Activated T-cell treated with anti-CD3 and anti-CD28 coated beads for 4 hours (primary cell): ENCODE data around the gene OR2A1.
"Not testable (repeated sequence)": the region's sequence is repeated elsewhere in the genome, so short reads cannot be mapped to it uniquely, and the experiment has no call there.

Experiments used
- DNase-seq: peaks from one replicate; pipeline ENCODE4 v3.0.0-alpha.2; 2020

The OR2A1 gene

GRCh38 chr7:144311872-144312469 is at the start of gene OR2A1:
Gene OR2A1, plus strand, starts transcription at chr7:144312419. Its CDS starts 5,706 bp downstream, at chr7:144318125.
- not testable (repeated sequence) for DNase-seq

GRCh38 chr7:144264692-144265091 is 47.5 kb upstream of the OR2A1 start, which contains the start of gene OR2A7:
Gene OR2A7, minus strand, starts transcription at chr7:144264792. Its CDS starts 5,164 bp downstream, at chr7:144259628.
- not testable (repeated sequence) for DNase-seq

DNA sequence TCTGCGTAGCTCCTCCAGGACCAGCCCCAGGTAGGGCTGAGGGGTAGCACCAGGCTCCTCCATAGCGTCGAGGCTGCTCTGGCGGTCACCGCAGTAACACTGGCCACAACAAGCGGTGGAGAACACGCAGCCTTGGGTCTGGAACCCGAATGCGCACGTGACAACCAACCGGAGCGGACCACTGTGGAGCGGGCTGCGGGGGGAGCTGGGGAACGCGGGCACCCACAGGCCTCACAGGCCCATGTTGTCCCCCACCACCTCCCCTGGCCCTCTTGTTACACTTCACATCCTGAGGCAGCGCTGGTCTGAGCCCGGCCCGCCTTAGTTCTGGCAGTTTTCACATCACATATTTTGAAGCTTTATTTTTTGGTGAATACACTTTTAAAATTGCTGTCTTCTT is 43.0 kb upstream of the OR2A1 start, which contains the start of gene CTAGE8:
Gene CTAGE8 (minus strand): TSS at position 101 of the 400 bp plus-strand sequence. CDS start 38 bp downstream, at position 63.
- DNase-seq: not testable (repeated sequence)

DNA sequence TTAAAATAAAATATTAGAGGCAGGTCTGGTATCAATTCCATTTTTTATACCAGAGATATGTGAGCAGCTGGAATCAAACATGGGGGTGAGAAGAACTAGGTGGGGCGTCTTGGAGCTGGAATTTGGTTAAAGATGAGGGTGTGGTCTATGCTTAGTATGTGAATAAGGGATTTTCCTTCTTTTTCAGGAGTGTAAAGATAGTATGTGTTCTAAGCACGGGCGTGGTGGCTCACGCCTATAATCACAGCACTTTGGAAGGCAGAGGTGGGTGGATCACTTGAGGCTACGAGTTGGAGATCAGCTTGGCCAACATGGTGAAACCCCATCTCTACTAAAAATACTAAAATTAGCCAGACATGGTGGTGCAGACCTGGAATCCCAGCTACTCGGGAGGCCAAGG is 36.9 kb upstream of the OR2A1 start:
- not testable (repeated sequence) for DNase-seq

- DNase-seq: not testable (repeated sequence)
Measured at GRCh38 chr7:144280010-144280409, 32.2 kb upstream of the OR2A1 start.

DNA sequence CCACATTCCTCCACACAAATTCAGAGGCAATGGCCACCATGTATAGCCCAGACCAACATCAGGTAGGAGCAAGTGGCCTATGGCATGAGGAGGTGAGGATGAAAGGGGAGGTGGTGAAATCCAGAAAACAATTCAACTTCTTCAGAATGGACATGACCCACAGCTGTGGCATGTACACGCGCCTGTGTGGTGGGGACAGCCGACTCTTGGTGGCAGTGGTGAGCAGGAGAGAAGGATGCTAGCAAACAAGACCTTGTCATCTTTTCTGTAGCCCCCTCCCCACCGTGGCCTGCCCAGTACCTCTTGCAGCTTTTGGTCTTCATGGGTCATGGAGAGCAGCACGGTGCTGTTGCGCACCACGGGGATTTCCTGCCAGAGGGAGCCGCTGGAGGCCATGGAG is 30.2 kb upstream of the OR2A1 start:
- not testable (repeated sequence) for DNase-seq

GRCh38 chr7:144282490-144282889 is 29.7 kb upstream of the OR2A1 start:
- not testable (repeated sequence) for DNase-seq

DNA sequence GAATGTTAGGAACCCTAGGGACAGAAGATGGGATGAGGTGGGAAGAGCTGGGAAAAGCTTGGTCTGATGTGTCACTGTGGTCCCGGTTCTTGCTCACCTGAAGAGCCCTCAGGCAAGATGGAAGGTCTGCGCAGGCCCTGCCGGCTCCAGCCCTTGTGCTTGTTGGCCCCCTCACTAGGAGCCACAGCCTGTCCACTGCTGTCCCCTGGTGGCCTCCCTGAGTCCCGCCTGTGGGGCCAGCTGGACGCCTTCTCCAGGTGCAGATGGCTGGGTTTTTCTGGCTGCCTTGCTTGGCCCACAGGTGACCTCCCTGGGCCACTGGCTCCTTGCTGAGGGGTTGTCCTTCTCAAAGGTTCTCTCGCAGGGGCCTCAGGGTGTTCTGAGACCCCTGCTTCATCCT is 28.5 kb upstream of the OR2A1 start:
- not testable (repeated sequence) for DNase-seq

GRCh38 chr7:144287171-144287784 is 24.9 kb upstream of the OR2A1 start:
- not testable (repeated sequence) for DNase-seq

- not testable (repeated sequence) for DNase-seq
Measured at GRCh38 chr7:144291607-144292006, 20.6 kb upstream of the OR2A1 start.

GRCh38 chr7:144292384-144293161 is 19.6 kb upstream of the OR2A1 start:
- DNase-seq: not testable (repeated sequence)

DNA sequence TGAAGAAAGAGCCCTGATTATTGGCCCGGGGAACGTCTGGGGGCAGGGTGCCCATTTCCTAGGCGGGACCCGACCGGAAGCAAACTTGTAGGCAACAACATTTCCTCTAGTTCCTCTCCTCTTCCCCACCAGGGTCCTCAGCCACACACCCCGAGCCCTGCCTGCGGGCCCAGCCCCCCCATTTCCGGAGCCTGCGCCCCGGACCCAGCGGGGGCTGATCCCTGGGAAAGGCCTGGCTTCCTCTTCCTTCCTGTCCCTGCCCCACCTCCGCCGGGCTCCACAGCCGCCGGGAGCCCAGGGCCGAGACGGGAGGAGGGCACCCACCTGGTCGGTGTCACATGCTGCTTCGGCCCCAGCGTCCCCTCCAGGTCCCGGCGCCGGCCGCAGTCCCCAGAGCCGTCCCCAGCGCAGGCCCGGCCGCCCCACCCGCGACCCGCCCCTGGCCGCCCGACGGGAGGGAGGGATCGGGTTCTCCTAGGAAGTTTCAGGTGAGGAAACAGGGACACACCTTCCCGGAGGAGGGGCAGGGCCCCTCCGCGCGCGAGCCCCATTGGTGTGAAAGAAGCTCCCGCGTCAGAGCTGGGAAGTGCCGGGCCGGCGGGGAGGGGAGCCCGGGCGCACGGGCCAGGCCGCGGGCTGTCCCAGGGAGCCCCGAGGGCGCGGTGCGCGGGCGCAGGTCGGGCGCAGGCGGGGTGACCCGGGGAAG is 18.3 kb upstream of the OR2A1 start:
- not testable (repeated sequence) for DNase-seq

DNA sequence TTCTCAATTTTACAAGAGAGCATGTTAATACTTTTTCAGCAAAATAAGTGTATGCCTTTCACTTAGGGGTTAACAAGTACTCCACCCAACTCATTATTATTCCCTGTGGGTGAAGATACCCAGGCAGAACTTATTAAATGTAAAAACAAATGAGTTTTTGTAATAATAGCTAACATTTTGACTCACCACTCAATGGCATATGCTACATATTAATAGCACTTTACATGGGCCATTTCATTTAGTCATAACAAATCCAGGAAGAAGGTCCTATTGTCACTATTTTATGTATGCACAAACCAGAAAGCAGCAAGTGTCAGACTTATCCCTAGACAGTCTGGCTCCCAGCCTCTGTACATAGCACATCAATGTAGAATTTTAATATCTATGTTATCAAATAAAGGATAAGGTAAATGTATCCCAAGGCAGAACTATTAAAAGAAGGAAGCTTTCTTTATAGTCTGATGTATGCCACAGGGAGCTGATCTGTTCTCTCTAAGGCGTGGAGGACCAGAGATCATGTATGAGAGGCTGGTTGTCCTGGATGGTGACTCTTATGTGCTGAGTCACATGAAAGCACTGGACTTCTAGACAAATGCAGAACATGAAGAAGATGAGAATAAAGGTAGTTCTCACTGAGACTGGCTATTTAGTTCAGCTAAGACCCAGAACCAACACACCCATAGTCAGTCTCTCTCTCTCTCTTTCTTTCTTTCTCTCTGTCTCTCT is 9.5 kb upstream of the OR2A1 start:
- DNase-seq: not testable (repeated sequence)

- not testable (repeated sequence) for DNase-seq
Measured at GRCh38 chr7:144303607-144304006, 8.6 kb upstream of the OR2A1 start.

GRCh38 chr7:144305156-144305555 is 7.1 kb upstream of the OR2A1 start:
- not testable (repeated sequence) for DNase-seq

GRCh38 chr7:144309702-144310101 is 2.5 kb upstream of the OR2A1 start:
- not testable (repeated sequence) for DNase-seq

- DNase-seq: not testable (repeated sequence)
Measured at GRCh38 chr7:144311218-144311617, 1.0 kb upstream of the OR2A1 start.

- not testable (repeated sequence) for DNase-seq
Measured at GRCh38 chr7:144317537-144317936, 5.3 kb downstream of the OR2A1 start.

GRCh38 chr7:144319547-144319946 is 7.3 kb downstream of the OR2A1 start:
- DNase-seq: not testable (repeated sequence)

DNA sequence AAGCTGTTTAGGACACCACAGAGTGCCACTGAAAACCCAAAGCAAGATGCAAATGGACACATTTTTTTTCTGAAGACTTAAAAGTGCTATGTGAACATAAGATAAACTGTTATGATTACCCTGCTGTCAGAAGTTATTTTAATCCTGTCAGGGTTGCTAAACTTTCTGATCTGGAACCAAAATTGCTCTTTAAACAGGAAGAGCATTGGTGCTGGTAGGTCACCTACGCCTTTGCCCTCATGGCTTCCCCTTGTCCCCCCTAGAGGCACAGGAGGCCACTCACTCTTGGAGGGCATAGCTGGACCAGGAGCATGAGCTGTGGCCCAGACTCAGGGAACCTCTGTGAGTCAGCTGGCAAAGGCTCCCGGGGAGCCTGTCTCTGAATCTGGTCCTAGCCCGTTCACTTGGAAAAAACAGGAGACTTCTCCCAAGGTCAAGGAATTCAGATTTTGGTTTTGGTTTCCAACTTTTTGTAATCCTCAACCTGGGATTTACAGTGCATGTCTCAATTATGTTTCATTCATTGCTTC is 9.5 kb downstream of the OR2A1 start:
- DNase-seq: not testable (repeated sequence)

- DNase-seq: not testable (repeated sequence)
Measured at GRCh38 chr7:144323359-144323758, 11.1 kb downstream of the OR2A1 start.

GRCh38 chr7:144325868-144326267 is 13.6 kb downstream of the OR2A1 start:
- not testable (repeated sequence) for DNase-seq
